RWPE2 (cell line): ENCODE data around the gene ASAH2.
"Not testable (repeated sequence)": the region's sequence is repeated elsewhere in the genome, so short reads cannot be mapped to it uniquely, and the experiment has no call there.

ENCODE experiments used
- ATAC-seq: fragments of 200-7000 bp; cut with Tn5 transposase; 3 replicates; pipeline ENCODE4 v1.9.1; 2021; ENCODE audit warnings: low read depth
- DNase-seq: peaks from one replicate; pipeline ENCODE4 v3.0.0-alpha.2; 2020; ENCODE audit warnings: low spot score
- H3K27ac ChIP-seq: fragments of 450-650 bp; 2 replicates; pipeline ENCODE4 v1.5.1; 2017; ENCODE audit warnings: mild to moderate bottlenecking; ENCODE audit not compliant: poor library complexity, severe bottlenecking
- H3K27me3 ChIP-seq: fragments of 250-450 bp; sonication (Bioruptor Pico); 2 replicates; pipeline ENCODE4 v1.5.1; 2021; ENCODE audit warnings: mild to moderate bottlenecking, moderate library complexity; ENCODE audit not compliant: insufficient read depth, poor library complexity, severe bottlenecking
- H3K36me3 ChIP-seq: fragments of 250-450 bp; sonication (Bioruptor Pico); 2 replicates; pipeline ENCODE4 v1.5.1; 2020; ENCODE audit warnings: low read depth, mild to moderate bottlenecking, moderate library complexity
- H3K4me1 ChIP-seq: fragments of 250-450 bp; sonication (Bioruptor Pico); 2 replicates; pipeline ENCODE4 v1.5.1; 2021; ENCODE audit warnings: mild to moderate bottlenecking, moderate library complexity; ENCODE audit not compliant: insufficient read depth, poor library complexity, severe bottlenecking
- H3K4me3 ChIP-seq: fragments of 250-450 bp; sonication (Bioruptor Pico); 2 replicates; pipeline ENCODE4 v1.5.1; 2021; ENCODE audit warnings: mild to moderate bottlenecking, moderate library complexity; ENCODE audit not compliant: severe bottlenecking
- H3K9me3 ChIP-seq: fragments of 250-450 bp; sonication (Bioruptor Pico); 2 replicates; pipeline ENCODE4 v1.5.1; 2021; ENCODE audit warnings: mild to moderate bottlenecking, moderate library complexity; ENCODE audit not compliant: severe bottlenecking
- TF ChIP-seq, protein P1 (sequence below): fragments of 450-650 bp; IDR thresholded peaks from one replicate; pipeline ENCODE4 v1.5.1; 2017; ENCODE audit warnings: mild to moderate bottlenecking, moderate library complexity; ENCODE audit not compliant: poor library complexity, severe bottlenecking

ASAH2 gene

GRCh38 chr10:50279489-50279888, 28.2 kb upstream of the ASAH2 start:
- ATAC-seq (peak; percentile 96), DNase-seq (no peak)
- H3K36me3 ChIP-seq, result no peaks in the 10 kb centered on the region

DNA sequence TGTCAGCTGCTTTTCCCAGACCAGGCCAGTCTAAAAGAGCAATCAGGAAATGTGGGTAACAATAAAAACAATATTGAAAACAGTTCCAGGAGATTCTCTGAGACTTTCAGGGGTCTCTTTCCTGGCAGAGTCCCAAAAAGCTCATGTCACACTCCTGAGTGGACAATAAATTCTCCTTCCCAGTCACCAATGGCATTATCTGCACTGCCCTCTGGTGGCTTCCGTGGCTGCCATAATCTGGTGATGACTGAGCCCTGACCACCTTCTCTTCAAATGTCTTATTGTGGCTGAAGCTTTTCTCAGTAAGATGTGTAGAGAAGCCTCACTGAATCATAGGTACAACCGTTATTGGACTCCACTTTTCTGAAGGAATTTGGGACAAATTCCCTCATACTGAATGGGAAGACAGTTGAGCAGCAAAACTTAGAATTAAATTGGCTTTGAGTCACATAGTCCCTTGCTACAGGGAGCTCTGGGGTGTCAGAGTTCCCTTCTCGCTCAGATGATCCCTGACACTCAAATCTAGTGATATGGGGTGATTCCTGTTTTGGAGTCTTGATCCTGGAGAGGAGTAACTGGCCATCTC, 24.4 kb upstream of the ASAH2 start:
- Histone ChIP-seq H3K27me3 (no peaks in the 10 kb centered on the region), H3K4me3 (no peak overlapping the region), H3K4me1 (no peaks in the 10 kb centered on the region), H3K9me3 (no peaks in the 10 kb centered on the region), H3K36me3 (no peaks in the 10 kb centered on the region), H3K27ac (no peak overlapping the region)
- TF ChIP-seq, protein P1, sequence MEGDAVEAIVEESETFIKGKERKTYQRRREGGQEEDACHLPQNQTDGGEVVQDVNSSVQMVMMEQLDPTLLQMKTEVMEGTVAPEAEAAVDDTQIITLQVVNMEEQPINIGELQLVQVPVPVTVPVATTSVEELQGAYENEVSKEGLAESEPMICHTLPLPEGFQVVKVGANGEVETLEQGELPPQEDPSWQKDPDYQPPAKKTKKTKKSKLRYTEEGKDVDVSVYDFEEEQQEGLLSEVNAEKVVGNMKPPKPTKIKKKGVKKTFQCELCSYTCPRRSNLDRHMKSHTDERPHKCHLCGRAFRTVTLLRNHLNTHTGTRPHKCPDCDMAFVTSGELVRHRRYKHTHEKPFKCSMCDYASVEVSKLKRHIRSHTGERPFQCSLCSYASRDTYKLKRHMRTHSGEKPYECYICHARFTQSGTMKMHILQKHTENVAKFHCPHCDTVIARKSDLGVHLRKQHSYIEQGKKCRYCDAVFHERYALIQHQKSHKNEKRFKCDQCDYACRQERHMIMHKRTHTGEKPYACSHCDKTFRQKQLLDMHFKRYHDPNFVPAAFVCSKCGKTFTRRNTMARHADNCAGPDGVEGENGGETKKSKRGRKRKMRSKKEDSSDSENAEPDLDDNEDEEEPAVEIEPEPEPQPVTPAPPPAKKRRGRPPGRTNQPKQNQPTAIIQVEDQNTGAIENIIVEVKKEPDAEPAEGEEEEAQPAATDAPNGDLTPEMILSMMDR, result peak; percentile 63
- DNase-seq, result no peak
- ATAC-seq, result peak; percentile 59; the same call in 2 of the 3 replicates

More at GRCh38 chr10:50279489-50279888, 28.2 kb upstream of the ASAH2 start:
- Histone ChIP-seq H3K4me1 (no peaks in the 10 kb centered on the region), H3K4me3 (no peak overlapping the region), H3K27ac (no peak overlapping the region), H3K9me3 (no peaks in the 10 kb centered on the region), H3K27me3 (no peaks in the 10 kb centered on the region)
- TF ChIP-seq, protein P1, result no peak

DNA sequence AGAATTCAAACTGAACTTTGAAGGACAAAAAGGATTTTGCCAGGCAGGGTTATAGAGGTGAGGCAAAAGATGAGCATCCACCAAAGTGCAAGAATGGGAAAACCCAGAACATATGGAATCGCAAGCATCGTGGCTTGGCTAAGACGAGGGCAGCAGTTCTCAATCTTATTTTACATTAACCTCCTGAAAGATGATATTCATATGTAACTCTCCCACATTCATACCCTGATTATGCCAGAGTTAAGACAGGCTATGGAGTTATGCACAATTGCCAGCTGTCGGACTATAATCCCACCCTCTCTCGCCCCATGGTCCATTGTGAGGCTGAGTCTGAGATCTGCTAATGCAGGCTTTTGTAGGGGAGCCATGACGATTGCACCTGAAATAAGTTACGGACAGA, 21.2 kb upstream of the ASAH2 start:
- DNase-seq (no peak), ATAC-seq (no peak)
- no peaks in the 10 kb centered on the region for H3K27me3 ChIP-seq
- no peaks in the 10 kb centered on the region for H3K9me3 ChIP-seq
- H3K4me1 ChIP-seq, result no peaks in the 10 kb centered on the region
- TF ChIP-seq, protein P1, result no peak
- no peaks in the 10 kb centered on the region for H3K36me3 ChIP-seq
- no peak overlapping the region for H3K27ac ChIP-seq
- no peak overlapping the region for H3K4me3 ChIP-seq

DNA sequence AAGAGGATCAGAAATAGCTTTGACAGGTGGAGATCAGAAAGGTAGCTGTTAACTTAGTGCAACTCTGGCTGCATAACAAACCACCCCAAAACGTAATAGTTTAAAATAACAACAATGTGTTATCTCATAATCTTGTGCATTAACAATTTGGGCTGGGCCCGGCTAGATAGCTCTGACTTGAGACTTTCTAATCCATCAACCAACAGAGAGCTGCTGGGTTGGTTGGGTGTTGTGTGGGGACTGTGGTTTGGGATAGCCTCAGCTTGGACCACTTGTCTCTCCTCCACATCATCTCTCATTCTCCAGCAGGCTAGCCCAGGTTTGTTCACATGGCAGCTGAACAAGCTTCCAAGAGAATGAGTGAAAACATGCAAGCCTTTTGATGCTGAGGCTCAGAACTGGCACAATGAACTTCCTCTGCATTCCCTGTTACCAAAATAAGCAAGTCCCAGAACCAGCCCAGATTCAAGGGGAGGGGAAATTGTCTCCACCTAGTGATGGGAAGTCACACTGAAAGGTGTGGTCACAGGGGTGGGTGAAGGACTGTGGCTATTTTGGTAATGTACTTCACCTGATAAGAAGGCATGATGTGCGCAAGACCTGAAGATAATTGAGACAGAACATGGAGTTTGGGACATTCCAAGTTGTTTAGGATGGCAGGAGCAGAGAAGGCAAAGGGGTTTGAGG, 20.4 kb upstream of the ASAH2 start:
- DNase-seq (no peak), ATAC-seq (no peak)
- H3K36me3 ChIP-seq, result no peaks in the 10 kb centered on the region
- H3K4me3 ChIP-seq, result no peak overlapping the region
- H3K27ac ChIP-seq, result no peak overlapping the region
- no peaks in the 10 kb centered on the region for H3K9me3 ChIP-seq
- H3K27me3 ChIP-seq, result no peaks in the 10 kb centered on the region
- TF ChIP-seq, protein P1, result no peak
- H3K4me1 ChIP-seq, result no peaks in the 10 kb centered on the region

- H3K27me3 ChIP-seq, H3K4me1 ChIP-seq, DNase-seq, ATAC-seq, H3K4me3 ChIP-seq, H3K36me3 ChIP-seq, H3K9me3 ChIP-seq, H3K27ac ChIP-seq: not testable (repeated sequence)
Observed at GRCh38 chr10:50267877-50268276, 16.6 kb upstream of the ASAH2 start.

DNA sequence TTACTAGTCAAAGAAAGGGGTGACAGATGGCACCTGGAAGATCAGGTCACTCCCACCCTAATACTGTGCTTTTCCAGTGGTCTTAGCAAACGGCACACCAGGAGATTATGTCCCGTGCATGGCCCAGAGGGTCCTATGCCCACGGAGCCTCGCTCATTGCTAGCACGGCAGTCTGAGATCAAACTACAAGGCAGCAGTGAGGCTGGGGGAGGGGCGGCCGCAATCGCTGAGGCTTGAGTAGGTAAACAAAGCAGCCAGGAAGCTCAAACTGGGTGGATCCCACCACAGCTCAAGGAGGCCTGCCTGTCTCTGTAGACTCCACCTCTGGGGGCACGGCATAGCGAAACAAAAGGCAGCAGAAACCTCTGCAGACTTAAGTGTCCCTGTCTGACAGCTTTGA, 11.3 kb upstream of the ASAH2 start:
- not testable (repeated sequence) for DNase-seq, H3K27me3 ChIP-seq, H3K36me3 ChIP-seq, H3K4me1 ChIP-seq, H3K27ac ChIP-seq, H3K9me3 ChIP-seq, ATAC-seq, H3K4me3 ChIP-seq
